ENCODE results near the gene CDKN1A.

DNA sequence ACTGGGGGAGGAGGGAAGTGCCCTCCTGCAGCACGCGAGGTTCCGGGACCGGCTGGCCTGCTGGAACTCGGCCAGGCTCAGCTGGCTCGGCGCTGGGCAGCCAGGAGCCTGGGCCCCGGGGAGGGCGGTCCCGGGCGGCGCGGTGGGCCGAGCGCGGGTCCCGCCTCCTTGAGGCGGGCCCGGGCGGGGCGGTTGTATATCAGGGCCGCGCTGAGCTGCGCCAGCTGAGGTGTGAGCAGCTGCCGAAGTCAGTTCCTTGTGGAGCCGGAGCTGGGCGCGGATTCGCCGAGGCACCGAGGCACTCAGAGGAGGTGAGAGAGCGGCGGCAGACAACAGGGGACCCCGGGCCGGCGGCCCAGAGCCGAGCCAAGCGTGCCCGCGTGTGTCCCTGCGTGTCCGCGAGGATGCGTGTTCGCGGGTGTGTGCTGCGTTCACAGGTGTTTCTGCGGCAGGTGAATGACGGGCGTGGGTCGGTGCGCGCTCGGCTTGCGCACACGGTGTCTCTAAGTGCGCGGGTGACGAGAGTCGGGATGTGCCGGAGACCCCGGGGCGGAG is at the start of gene CDKN1A:
- no peak for TF ChIP-seq TEAD4 (CRISPR knock-in tag; IDR thresholded peaks at IDR 0.05)
- TF ChIP-seq, protein P1, sequence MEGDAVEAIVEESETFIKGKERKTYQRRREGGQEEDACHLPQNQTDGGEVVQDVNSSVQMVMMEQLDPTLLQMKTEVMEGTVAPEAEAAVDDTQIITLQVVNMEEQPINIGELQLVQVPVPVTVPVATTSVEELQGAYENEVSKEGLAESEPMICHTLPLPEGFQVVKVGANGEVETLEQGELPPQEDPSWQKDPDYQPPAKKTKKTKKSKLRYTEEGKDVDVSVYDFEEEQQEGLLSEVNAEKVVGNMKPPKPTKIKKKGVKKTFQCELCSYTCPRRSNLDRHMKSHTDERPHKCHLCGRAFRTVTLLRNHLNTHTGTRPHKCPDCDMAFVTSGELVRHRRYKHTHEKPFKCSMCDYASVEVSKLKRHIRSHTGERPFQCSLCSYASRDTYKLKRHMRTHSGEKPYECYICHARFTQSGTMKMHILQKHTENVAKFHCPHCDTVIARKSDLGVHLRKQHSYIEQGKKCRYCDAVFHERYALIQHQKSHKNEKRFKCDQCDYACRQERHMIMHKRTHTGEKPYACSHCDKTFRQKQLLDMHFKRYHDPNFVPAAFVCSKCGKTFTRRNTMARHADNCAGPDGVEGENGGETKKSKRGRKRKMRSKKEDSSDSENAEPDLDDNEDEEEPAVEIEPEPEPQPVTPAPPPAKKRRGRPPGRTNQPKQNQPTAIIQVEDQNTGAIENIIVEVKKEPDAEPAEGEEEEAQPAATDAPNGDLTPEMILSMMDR (IDR thresholded peaks at IDR 0.05) = no peak

Measured in WTC11 (cell line).